GM18909 (cell line): Measurements from ENCODE around the gene RHEB.
"Not testable (repeated sequence)": the region's sequence is repeated elsewhere in the genome, so short reads cannot be mapped to it uniquely, and the experiment has no call there.

Experiments
- ATAC-seq: cut with Tn5 transposase; IDR thresholded peaks from one replicate; pipeline ENCODE4 v1.9.1; 2021; ENCODE audit warnings: mild to moderate bottlenecking; ENCODE audit not compliant: unreplicated experiment, poor library complexity

Gene RHEB

GRCh38 chr7:151536178-151536577 lies 16.5 kb upstream of the RHEB start:
- ATAC-seq = not testable (repeated sequence)

- no peak for ATAC-seq
Measured at GRCh38 chr7:151529842-151530241, 10.1 kb upstream of the RHEB start.

GRCh38 chr7:151524845-151525244 lies 5.2 kb upstream of the RHEB start:
- ATAC-seq = no peak

GRCh38 chr7:151524331-151524730 lies 4.6 kb upstream of the RHEB start:
- no peak for ATAC-seq

GRCh38 chr7:151520419-151521261 lies 945 bp upstream of the RHEB start:
- no peak for ATAC-seq

- peak; percentile 56 for ATAC-seq
Measured at GRCh38 chr7:151518947-151519764, 539 bp downstream of the RHEB start.

- ATAC-seq = no peak
Measured at GRCh38 chr7:151518105-151518946, 1.4 kb downstream of the RHEB start.

- ATAC-seq = no peak
Measured at GRCh38 chr7:151517601-151518104, 2.0 kb downstream of the RHEB start.

- ATAC-seq = no peak
Measured at GRCh38 chr7:151515276-151515565, 4.5 kb downstream of the RHEB start.

GRCh38 chr7:151514461-151515275 lies 5.0 kb downstream of the RHEB start:
- ATAC-seq = no peak

- no peak for ATAC-seq
Measured at GRCh38 chr7:151513133-151513532, 6.6 kb downstream of the RHEB start.

GRCh38 chr7:151512353-151512752 lies 7.3 kb downstream of the RHEB start:
- no peak for ATAC-seq

GRCh38 chr7:151511946-151512345 lies 7.7 kb downstream of the RHEB start:
- no peak for ATAC-seq

GRCh38 chr7:151511270-151511669 lies 8.4 kb downstream of the RHEB start:
- no peak for ATAC-seq

GRCh38 chr7:151509670-151510333 lies 9.9 kb downstream of the RHEB start:
- ATAC-seq = no peak

- no peak for ATAC-seq
Measured at GRCh38 chr7:151508991-151509390, 10.7 kb downstream of the RHEB start.

GRCh38 chr7:151507806-151508205 lies 11.9 kb downstream of the RHEB start:
- ATAC-seq = no peak

GRCh38 chr7:151506901-151507382 lies 12.8 kb downstream of the RHEB start:
- ATAC-seq = no peak

GRCh38 chr7:151505836-151506468 lies 13.7 kb downstream of the RHEB start:
- no peak for ATAC-seq
